ENCODE data around the gene MYO7B.

GRCh38 chr2:127630096-127630863 lies 94.8 kb downstream of the MYO7B start:
- no peak for TF ChIP-seq ZNF70 (CRISPR knock-in tag; IDR thresholded peaks at IDR 0.05)
- no peak for TF ChIP-seq ARNTL (CRISPR knock-in tag; IDR thresholded peaks at IDR 0.05; ENCODE audit: borderline replicate concordance, low read depth)
- no peak for TF ChIP-seq ZFP3 (CRISPR knock-in tag; IDR thresholded peaks at IDR 0.05)
- no peak for TF ChIP-seq ZFP30 (CRISPR knock-in tag; IDR thresholded peaks at IDR 0.05)
- no peak for TF ChIP-seq GLIS3 (CRISPR knock-in tag; IDR thresholded peaks at IDR 0.05)
- TF ChIP-seq ZNF565 (CRISPR knock-in tag; conservative IDR thresholded peaks at IDR 0.05; ENCODE audit: low read depth), result no peak
- no peak for TF ChIP-seq CSDC2 (CRISPR knock-in tag; IDR thresholded peaks at IDR 0.05)

Measured in SK-N-SH treated with all-trans-retinoic acid at 6 μM for 48 hours (cell line).